HepG2 (cell line): Measurements from ENCODE around the gene PRKCZ. TPM values are rescaled to one million over a fixed set of nuclear protein-coding genes. Genes with fewer than 3 reads are reported as not detected.

Experiments used
- ARID2 ChIP-seq: sonication (generic); formaldehyde crosslinking; IDR thresholded peaks from 2 replicates; pipeline ENCODE4 v1.8.1; 2022; ENCODE audit warnings: mild to moderate bottlenecking, missing genetic modification reagents, borderline replicate concordance
- ARNTL ChIP-seq: sonication (generic); formaldehyde crosslinking; IDR thresholded peaks from 2 replicates; pipeline ENCODE4 v1.4.0; 2020; ENCODE audit warnings: mild to moderate bottlenecking, missing genetic modification reagents
- HNF4G ChIP-seq, 2 experiments: sonication (generic) in 1 of 2; formaldehyde crosslinking in 1 of 2; IDR thresholded peaks; 2 replicates each; pipeline versions ENCODE4 v1.4.0 to v1.6.1; 2011 to 2020; ENCODE audit warnings: borderline replicate concordance in 2 of 2, low read depth in 2 of 2, mild to moderate bottlenecking in 2 of 2, low read length in 1 of 2, missing genetic modification reagents in 1 of 2, moderate library complexity in 1 of 2
- MAZ ChIP-seq, 2 experiments: sonication (generic) in 1 of 2; formaldehyde crosslinking in 1 of 2; IDR thresholded peaks; 2 replicates each; pipeline versions ENCODE4 v1.5.0 to v1.6.1; 2012 to 2020; ENCODE audit warnings: low read depth in 2 of 2, mild to moderate bottlenecking in 2 of 2, borderline replicate concordance in 1 of 2, improper control_type of control experiment in 1 of 2, low read length in 1 of 2, missing genetic modification reagents in 1 of 2, moderate library complexity in 1 of 2
- PPARG ChIP-seq: conservative IDR thresholded peaks from 2 replicates; pipeline ENCODE4 v1.6.1; 2016; ENCODE audit warnings: missing biosample characterization, missing genetic modification reagents
- RFX1 ChIP-seq: fragments of 450-650 bp; IDR thresholded peaks from 2 replicates; pipeline ENCODE4 v1.6.1; 2017
- ZBTB38 ChIP-seq: sonication (generic); formaldehyde crosslinking; IDR thresholded peaks from 2 replicates; pipeline ENCODE4 v1.5.1; 2020; ENCODE audit warnings: mild to moderate bottlenecking, missing genetic modification reagents
- ZNF326 ChIP-seq: sonication (generic); formaldehyde crosslinking; IDR thresholded peaks from 2 replicates; pipeline ENCODE4 v1.4.0; 2020; ENCODE audit warnings: missing genetic modification reagents, borderline replicate concordance
- ZNF343 ChIP-seq: sonication (generic); formaldehyde crosslinking; IDR thresholded peaks from 2 replicates; pipeline ENCODE4 v1.4.0; 2020; ENCODE audit warnings: mild to moderate bottlenecking, missing genetic modification reagents
- polyA plus RNA-seq, 8 experiments: library from polyadenylated mRNA; depleted of rRNA in 3 of 8; stranded (reverse) in 7 of 8; unstranded in 1 of 8; fragments of >200 nt; fragmentation: Illumina TruSeq in 4 of 8; extraction: Trizol in 4 of 8; gene quantifications; 2 replicates each; pipeline versions ENCODE4 v1.2.1 to v1.2.3, GENCODE V29; 2011 to 2016; ENCODE audit warnings: low read depth in 4 of 8, missing spikeins in 1 of 8, mixed read lengths in 1 of 8; ENCODE audit not compliant: insufficient read depth in 1 of 8
- total RNA-seq, 5 experiments: library from RNA; depleted of rRNA; stranded (reverse); fragments of >200 nt; fragmentation: Illumina TruSeq; extraction: Trizol; gene quantifications; 2 replicates each; pipeline ENCODE4 v1.2.3, GENCODE V29; 2016; ENCODE audit warnings: low read depth in 1 of 5
- TF ChIP-seq, protein P1 (sequence below): sonication (generic); formaldehyde crosslinking; IDR thresholded peaks from 2 replicates; pipeline ENCODE4 v1.4.0; 2020; ENCODE audit warnings: missing genetic modification reagents
- TF ChIP-seq, protein P2 (sequence below): sonication (generic); formaldehyde crosslinking; IDR thresholded peaks from 2 replicates; pipeline ENCODE4 v1.4.0; 2020; ENCODE audit warnings: missing genetic modification reagents
- TF ChIP-seq, protein P3 (sequence below): sonication (generic); formaldehyde crosslinking; IDR thresholded peaks from 2 replicates; pipeline ENCODE4 v1.4.0; 2020; ENCODE audit warnings: mild to moderate bottlenecking, missing genetic modification reagents, borderline replicate concordance
- TF ChIP-seq, protein P4 (sequence below): sonication (generic); formaldehyde crosslinking; IDR thresholded peaks from one replicate; pipeline ENCODE4 v1.5.1; 2020; ENCODE audit warnings: mild to moderate bottlenecking, missing genetic modification reagents; ENCODE audit errors: not compliant biosample characterization
- TF ChIP-seq, protein P5 (sequence below): sonication (generic); formaldehyde crosslinking; IDR thresholded peaks from 2 replicates; pipeline ENCODE4 v1.4.0; 2020; ENCODE audit warnings: missing genetic modification reagents; ENCODE audit errors: not compliant biosample characterization

PRKCZ gene
- total and polyA plus RNA-seq, 2 of the 13 experiments (the other 11 are each of a cell fraction or from before 2014, with no cell fraction given): 34.7 to 85.2 TPM

DNA sequence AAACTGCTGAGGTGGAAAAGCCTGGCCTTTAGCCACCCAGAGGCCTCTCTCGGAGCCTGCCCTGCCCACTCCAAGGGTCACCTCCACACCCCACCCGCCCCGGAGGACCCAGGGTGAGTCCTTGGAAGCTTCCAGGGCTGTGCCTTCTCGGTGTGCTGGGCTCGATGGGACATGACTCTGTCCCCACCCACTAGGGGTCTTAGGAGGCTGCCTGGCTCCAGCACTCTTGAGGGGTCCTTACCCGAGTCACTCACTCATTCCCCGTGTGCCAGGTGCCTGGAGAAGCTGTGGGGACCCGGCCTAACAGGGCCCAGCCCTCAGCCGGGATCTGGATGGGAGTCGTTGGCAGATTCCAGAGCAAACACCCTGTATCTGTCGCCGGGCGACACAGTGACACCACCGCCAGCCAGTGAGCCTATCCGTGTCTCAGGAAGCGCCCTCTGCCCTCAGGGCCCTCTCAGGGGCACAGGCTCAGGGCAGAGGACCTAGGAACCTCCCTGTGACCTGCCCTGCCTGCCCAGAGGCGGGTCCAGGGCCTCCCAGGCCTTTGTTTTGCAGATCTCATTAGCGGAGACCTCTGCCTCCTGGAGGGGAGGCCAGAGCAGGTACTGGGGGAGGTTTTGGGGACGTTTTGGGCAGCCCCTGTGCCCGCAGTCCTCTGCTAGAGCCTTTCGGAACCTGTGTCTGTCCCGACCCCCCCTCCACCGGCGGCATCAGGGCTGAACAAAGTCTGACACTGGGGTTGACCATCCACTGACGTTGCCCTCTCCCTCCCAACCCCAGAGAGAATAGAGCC lies 3.1 kb upstream of the PRKCZ start (continued):
- TF ChIP-seq, protein P1, sequence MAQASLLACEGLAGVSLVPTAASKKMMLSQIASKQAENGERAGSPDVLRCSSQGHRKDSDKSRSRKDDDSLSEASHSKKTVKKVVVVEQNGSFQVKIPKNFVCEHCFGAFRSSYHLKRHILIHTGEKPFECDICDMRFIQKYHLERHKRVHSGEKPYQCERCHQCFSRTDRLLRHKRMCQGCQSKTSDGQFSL: 0 out of 2 replicates have a peak, but pooled peaks have one; percentile 21
- TF ChIP-seq, protein P2, sequence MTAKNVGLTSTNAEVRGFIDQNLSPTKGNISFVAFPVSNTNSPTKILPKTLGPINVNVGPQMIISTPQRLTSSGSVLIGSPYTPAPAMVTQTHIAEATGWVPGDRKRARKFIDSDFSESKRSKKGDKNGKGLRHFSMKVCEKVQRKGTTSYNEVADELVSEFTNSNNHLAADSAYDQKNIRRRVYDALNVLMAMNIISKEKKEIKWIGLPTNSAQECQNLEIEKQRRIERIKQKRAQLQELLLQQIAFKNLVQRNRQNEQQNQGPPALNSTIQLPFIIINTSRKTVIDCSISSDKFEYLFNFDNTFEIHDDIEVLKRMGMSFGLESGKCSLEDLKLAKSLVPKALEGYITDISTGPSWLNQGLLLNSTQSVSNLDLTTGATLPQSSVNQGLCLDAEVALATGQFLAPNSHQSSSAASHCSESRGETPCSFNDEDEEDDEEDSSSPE (CRISPR knock-in tag): peak; percentile 47; the same call in 1 of the 2 replicates
- TF ChIP-seq HNF4G (IDR thresholded peaks at IDR 0.05; ENCODE audit: borderline replicate concordance, low read depth, low read length) (peak; percentile 18; the same call in 1 of the 2 replicates), HNF4G (CRISPR knock-in tag; IDR thresholded peaks at IDR 0.05; ENCODE audit: borderline replicate concordance, low read depth) (peak; percentile 74; the same call in 1 of the 2 replicates), ARID2 (no peak), ZNF343 (no peak), MAZ (IDR thresholded peaks at IDR 0.05; ENCODE audit: borderline replicate concordance, low read depth, low read length) (no peak), MAZ (CRISPR knock-in tag; IDR thresholded peaks at IDR 0.05; ENCODE audit: low read depth) (peak; percentile 60), ZBTB38 (CRISPR knock-in tag) (no peak), ARNTL (no peak), PPARG (no peak), RFX1 (peak; percentile 56; the same call in 1 of the 2 replicates), ZNF326 (CRISPR knock-in tag) (no peak)
- TF ChIP-seq, protein P3, sequence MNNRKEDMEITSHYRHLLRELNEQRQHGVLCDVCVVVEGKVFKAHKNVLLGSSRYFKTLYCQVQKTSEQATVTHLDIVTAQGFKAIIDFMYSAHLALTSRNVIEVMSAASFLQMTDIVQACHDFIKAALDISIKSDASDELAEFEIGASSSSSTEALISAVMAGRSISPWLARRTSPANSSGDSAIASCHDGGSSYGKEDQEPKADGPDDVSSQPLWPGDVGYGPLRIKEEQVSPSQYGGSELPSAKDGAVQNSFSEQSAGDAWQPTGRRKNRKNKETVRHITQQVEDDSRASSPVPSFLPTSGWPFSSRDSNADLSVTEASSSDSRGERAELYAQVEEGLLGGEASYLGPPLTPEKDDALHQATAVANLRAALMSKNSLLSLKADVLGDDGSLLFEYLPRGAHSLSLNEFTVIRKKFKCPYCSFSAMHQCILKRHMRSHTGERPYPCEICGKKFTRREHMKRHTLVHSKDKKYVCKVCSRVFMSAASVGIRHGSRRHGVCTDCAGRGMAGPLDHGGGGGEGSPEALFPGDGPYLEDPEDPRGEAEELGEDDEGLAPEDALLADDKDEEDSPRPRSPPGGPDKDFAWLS: no peak
- TF ChIP-seq, protein P4, sequence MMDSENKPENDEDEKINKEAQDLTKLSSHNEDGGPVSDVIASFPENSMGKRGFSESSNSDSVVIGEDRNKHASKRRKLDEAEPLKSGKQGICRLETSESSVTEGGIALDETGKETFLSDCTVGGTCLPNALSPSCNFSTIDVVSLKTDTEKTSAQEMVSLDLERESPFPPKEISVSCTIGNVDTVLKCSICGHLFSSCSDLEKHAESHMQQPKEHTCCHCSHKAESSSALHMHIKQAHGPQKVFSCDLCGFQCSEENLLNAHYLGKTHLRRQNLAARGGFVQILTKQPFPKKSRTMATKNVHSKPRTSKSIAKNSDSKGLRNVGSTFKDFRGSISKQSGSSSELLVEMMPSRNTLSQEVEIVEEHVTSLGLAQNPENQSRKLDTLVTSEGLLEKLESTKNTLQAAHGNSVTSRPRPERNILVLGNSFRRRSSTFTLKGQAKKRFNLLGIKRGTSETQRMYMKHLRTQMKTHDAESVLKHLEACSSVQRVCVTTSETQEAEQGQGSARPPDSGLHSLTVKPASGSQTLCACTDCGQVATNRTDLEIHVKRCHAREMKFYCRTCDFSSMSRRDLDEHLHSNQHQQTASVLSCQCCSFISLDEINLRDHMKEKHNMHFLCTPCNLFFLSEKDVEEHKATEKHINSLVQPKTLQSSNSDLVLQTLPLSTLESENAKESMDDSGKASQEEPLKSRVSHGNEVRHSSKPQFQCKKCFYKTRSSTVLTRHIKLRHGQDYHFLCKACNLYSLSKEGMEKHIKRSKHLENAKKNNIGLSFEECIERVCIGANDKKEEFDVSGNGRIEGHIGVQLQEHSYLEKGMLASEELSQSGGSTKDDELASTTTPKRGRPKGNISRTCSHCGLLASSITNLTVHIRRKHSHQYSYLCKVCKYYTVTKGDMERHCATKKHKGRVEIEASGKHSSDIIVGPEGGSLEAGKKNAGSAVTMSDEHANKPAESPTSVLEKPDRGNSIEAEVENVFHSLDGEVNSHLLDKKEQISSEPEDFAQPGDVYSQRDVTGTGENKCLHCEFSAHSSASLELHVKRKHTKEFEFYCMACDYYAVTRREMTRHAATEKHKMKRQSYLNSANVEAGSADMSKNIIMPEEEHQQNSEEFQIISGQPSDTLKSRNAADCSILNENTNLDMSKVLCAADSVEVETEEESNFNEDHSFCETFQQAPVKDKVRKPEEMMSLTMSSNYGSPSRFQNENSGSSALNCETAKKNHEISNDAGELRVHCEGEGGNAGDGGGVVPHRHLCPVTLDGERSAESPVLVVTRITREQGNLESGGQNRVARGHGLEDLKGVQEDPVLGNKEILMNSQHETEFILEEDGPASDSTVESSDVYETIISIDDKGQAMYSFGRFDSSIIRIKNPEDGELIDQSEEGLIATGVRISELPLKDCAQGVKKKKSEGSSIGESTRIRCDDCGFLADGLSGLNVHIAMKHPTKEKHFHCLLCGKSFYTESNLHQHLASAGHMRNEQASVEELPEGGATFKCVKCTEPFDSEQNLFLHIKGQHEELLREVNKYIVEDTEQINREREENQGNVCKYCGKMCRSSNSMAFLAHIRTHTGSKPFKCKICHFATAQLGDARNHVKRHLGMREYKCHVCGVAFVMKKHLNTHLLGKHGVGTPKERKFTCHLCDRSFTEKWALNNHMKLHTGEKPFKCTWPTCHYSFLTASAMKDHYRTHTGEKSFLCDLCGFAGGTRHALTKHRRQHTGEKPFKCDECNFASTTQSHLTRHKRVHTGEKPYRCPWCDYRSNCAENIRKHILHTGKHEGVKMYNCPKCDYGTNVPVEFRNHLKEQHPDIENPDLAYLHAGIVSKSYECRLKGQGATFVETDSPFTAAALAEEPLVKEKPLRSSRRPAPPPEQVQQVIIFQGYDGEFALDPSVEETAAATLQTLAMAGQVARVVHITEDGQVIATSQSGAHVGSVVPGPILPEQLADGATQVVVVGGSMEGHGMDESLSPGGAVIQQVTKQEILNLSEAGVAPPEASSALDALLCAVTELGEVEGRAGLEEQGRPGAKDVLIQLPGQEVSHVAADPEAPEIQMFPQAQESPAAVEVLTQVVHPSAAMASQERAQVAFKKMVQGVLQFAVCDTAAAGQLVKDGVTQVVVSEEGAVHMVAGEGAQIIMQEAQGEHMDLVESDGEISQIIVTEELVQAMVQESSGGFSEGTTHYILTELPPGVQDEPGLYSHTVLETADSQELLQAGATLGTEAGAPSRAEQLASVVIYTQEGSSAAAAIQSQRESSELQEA (CRISPR knock-in tag): no peak
- TF ChIP-seq, protein P5, sequence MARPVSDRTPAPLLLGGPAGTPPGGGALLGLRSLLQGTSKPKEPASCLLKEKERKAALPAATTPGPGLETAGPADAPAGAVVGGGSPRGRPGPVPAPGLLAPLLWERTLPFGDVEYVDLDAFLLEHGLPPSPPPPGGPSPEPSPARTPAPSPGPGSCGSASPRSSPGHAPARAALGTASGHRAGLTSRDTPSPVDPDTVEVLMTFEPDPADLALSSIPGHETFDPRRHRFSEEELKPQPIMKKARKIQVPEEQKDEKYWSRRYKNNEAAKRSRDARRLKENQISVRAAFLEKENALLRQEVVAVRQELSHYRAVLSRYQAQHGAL (CRISPR knock-in tag): no peak
